Measurements from ENCODE around the gene ZNRF3.

Gene ZNRF3

DNA sequence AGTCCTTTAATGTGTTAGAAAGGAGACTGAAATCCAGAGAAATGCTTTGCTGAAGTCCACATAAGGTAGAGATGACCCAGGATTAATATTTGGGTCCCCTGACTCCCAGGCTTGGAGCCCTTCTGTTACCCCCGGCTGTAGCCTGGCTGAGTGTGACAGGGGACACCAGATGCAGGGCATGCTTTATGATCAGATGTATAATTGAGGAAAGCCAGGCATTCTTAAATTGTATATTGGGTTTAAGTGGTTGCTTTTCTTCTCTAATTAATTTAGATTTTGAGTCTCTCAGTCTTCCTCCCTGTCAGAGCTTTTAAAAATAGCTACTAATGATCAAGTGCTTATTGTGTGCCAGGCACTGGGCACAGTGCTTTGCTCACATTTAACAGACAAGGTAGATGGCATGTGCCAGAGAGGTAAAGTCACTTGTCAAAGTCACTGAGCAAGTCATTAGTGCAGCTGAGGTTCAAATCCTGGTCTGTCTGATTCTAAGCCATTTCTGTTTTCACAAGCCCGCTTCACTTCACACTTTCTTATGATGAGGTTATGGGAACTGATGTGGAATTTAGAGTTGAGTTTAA, 7.9 kb downstream of the ZNRF3 start:
- TF ChIP-seq REST (IDR thresholded peaks at IDR 0.05; ENCODE audit: insufficient read depth in 1 of 2, low read depth in 2 of 2, low read length in 2 of 2) (no peak), FOXP2 (optimal IDR thresholded peaks at IDR 0.05; ENCODE audit: borderline replicate concordance, extremely low read depth, extremely low read length, insufficient read depth) (no peak), TAF1 (IDR thresholded peaks at IDR 0.05; ENCODE audit: borderline replicate concordance, insufficient read depth, low read length) (no peak), SIN3A (IDR thresholded peaks at IDR 0.05; ENCODE audit: borderline replicate concordance, insufficient read depth, low read length) (no peak), POLR2AphosphoS5 (IDR thresholded peaks at IDR 0.05; ENCODE audit: low read depth, low read length) (no peak)

DNA sequence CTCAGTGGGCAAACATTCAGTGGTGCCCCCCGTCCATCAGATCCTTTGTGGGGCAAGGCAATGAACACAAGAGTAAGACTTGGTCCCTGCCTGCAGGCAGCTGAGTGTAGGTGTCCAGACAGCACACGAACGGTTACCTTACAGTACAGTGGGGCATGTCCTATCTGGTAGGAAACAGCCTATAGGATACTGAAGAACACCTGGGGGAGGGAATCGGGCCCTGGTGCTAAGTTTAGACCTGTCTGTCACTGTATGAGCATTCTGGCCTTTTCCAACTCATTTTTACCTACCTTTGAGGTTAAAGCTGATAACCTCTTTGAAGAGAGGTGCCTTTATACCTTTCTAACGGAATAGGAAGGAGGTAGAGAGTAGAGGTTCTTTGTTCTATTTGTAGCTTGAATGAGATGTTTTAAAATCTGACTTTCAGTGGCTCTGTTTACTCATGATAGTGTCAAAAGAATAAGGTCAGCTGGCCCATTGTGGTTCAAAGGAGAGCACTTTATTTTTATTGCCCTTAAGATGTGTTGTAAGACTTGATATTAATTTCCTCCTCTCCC, 8.9 kb downstream of the ZNRF3 start:
- TF ChIP-seq FOXP2 (optimal IDR thresholded peaks at IDR 0.05; ENCODE audit: borderline replicate concordance, extremely low read depth, extremely low read length, insufficient read depth) (no peak), TAF1 (IDR thresholded peaks at IDR 0.05; ENCODE audit: borderline replicate concordance, insufficient read depth, low read length) (no peak), SIN3A (IDR thresholded peaks at IDR 0.05; ENCODE audit: borderline replicate concordance, insufficient read depth, low read length) (no peak), POLR2AphosphoS5 (IDR thresholded peaks at IDR 0.05; ENCODE audit: low read depth, low read length) (no peak), REST (IDR thresholded peaks at IDR 0.05; ENCODE audit: insufficient read depth in 1 of 2, low read depth in 2 of 2, low read length in 2 of 2) (no peak)

GRCh38 chr22:28893810-28894209, 10.4 kb downstream of the ZNRF3 start:
- TF ChIP-seq TAF1 (IDR thresholded peaks at IDR 0.05; ENCODE audit: borderline replicate concordance, insufficient read depth, low read length) (no peak), POLR2AphosphoS5 (IDR thresholded peaks at IDR 0.05; ENCODE audit: low read depth, low read length) (no peak), REST (IDR thresholded peaks at IDR 0.05; ENCODE audit: insufficient read depth in 1 of 2, low read depth in 2 of 2, low read length in 2 of 2) (no peak), FOXP2 (optimal IDR thresholded peaks at IDR 0.05; ENCODE audit: borderline replicate concordance, extremely low read depth, extremely low read length, insufficient read depth) (no peak), SIN3A (IDR thresholded peaks at IDR 0.05; ENCODE audit: borderline replicate concordance, insufficient read depth, low read length) (no peak)

DNA sequence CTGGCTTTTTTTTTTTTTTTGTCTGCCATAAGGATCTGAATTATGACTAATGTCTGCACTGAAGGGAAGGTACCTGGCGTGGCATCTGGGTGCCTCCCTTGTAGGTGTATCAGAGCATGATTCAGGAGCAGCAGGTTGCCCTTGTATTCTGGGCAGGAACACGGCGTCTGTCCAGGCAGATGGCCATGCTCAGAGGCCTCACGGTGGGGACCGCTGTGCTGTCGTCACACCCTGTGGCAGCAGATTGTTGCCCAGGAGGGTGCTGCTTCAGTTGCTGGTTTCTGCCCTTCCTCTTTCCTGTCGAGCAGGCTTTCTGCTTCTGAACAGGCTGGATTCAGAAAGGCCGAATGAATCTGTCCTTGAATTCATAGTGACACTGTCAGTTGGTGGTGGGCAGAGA, 11.0 kb downstream of the ZNRF3 start:
- no peak for TF ChIP-seq TAF1 (IDR thresholded peaks at IDR 0.05; ENCODE audit: borderline replicate concordance, insufficient read depth, low read length)
- TF ChIP-seq FOXP2 (optimal IDR thresholded peaks at IDR 0.05; ENCODE audit: borderline replicate concordance, extremely low read depth, extremely low read length, insufficient read depth) = no peak

GRCh38 chr22:28894807-28895206, 11.4 kb downstream of the ZNRF3 start:
- TF ChIP-seq FOXP2 (optimal IDR thresholded peaks at IDR 0.05; ENCODE audit: borderline replicate concordance, extremely low read depth, extremely low read length, insufficient read depth) (no peak), POLR2AphosphoS5 (IDR thresholded peaks at IDR 0.05; ENCODE audit: low read depth, low read length) (no peak), TAF1 (IDR thresholded peaks at IDR 0.05; ENCODE audit: borderline replicate concordance, insufficient read depth, low read length) (no peak), SIN3A (IDR thresholded peaks at IDR 0.05; ENCODE audit: borderline replicate concordance, insufficient read depth, low read length) (no peak), REST (IDR thresholded peaks at IDR 0.05; ENCODE audit: insufficient read depth in 1 of 2, low read depth in 2 of 2, low read length in 2 of 2) (no peak)

Data from PFSK-1 (cell line).